Smooth muscle cell (in vitro differentiated cells): ENCODE results near the gene NCAPH2. TPM values are rescaled to one million over a fixed set of nuclear protein-coding genes. Genes with fewer than 3 reads are reported as not detected.

Source experiments
- DNase-seq: peaks from one replicate; lab custom pipeline; 2025; ENCODE audit not compliant: unreplicated experiment; lab: John Stamatoyannopoulos, UW
- H2AFZ ChIP-seq: fragments of 200-600 bp; sonication (generic); 2 replicates; pipeline ENCODE4 v1.6.0; 2016; ENCODE audit warnings: antibody characterized with exemption, low read depth, mild to moderate bottlenecking
- H3F3A ChIP-seq: fragments of 200-600 bp; sonication (generic); 2 replicates; pipeline ENCODE4 v1.6.0; 2017; ENCODE audit warnings: antibody characterized with exemption, low read depth
- H3K27ac ChIP-seq: fragments of 200-600 bp; sonication (generic); 2 replicates; pipeline ENCODE4 v1.5.1; 2016; ENCODE audit warnings: low read depth, mild to moderate bottlenecking
- H3K27me3 ChIP-seq: fragments of 200-600 bp; sonication (generic); 2 replicates; pipeline ENCODE4 v1.6.1; 2016; ENCODE audit warnings: low read depth, mild to moderate bottlenecking
- H3K36me3 ChIP-seq: fragments of 200-600 bp; sonication (generic); 2 replicates; pipeline ENCODE4 v1.5.1; 2016; ENCODE audit warnings: low read depth
- H3K4me1 ChIP-seq: fragments of 200-600 bp; sonication (generic); 2 replicates; pipeline ENCODE4 v1.5.1; 2016; ENCODE audit warnings: low read depth
- H3K4me2 ChIP-seq: fragments of 200-600 bp; sonication (generic); 2 replicates; pipeline ENCODE4 v1.6.0; 2016; ENCODE audit warnings: mild to moderate bottlenecking
- H3K4me3 ChIP-seq: fragments of 200-600 bp; sonication (generic); 2 replicates; pipeline ENCODE4 v1.5.1; 2016; ENCODE audit warnings: mild to moderate bottlenecking
- H3K79me2 ChIP-seq: fragments of 200-600 bp; sonication (generic); 2 replicates; pipeline ENCODE4 v1.6.0; 2016; ENCODE audit warnings: low read depth, mild to moderate bottlenecking
- H3K9ac ChIP-seq: fragments of 200-600 bp; sonication (generic); 2 replicates; pipeline ENCODE4 v1.6.0; 2016; ENCODE audit warnings: low read depth
- H3K9me3 ChIP-seq: fragments of 200-600 bp; sonication (generic); replicated peaks from 2 replicates; pipeline ENCODE4 v1.5.1; 2016; ENCODE audit warnings: low read depth
- H4K20me1 ChIP-seq: fragments of 200-600 bp; sonication (generic); 2 replicates; pipeline ENCODE4 v1.6.0; 2016; ENCODE audit warnings: low read depth
- CTCF ChIP-seq: fragments of 200-600 bp; sonication (generic); IDR thresholded peaks from 2 replicates; pipeline ENCODE4 v1.5.1; 2017; ENCODE audit warnings: borderline replicate concordance, mild to moderate bottlenecking, antibody characterized with exemption; ENCODE audit not compliant: insufficient read depth, poor library complexity, severe bottlenecking
- WGBS: methylation state at CpG from one replicate; pipeline ENCODE4 v1.1.7; 2016; ENCODE audit warnings: low lambda C conversion rate; 5-methylcytosine and 5-hydroxymethylcytosine counted together
- polyA plus RNA-seq: library from polyadenylated mRNA; unstranded; fragments of >200 nt; fragmentation: Nextera tagmentation; extraction: Ambion mirVana; gene quantifications from 2 replicates; pipeline ENCODE4 v1.2.1, GENCODE V29; 2016
- total RNA-seq: library from RNA; depleted of rRNA; stranded (reverse); fragments of >200 nt; gene quantifications from 2 replicates; pipeline ENCODE4 v1.2.3, GENCODE V29; 2014

The NCAPH2 gene
- total and polyA plus RNA-seq, 2 experiments from 2014 or later: 24.1 to 45.7 TPM

GRCh38 chr22:50529897-50530579 lies 22.0 kb downstream of the NCAPH2 start, which contains the start of gene TYMP:
TYMP (minus strand) TSS chr22:50530012; CDS start chr22:50529709, 303 bp downstream.
- H3K9ac ChIP-seq: peak within 1 kb of the TSS; percentile 81
- H3K4me2 ChIP-seq: peak within 1 kb of the TSS; percentile 98
- TF ChIP-seq CTCF: no peak
- H3K4me3 ChIP-seq: peak within 1 kb of the TSS; percentile 69
- H3K36me3 ChIP-seq: no peaks in the 10 kb centered on the region
- 3% methylated on average over 37 of the region's 92 CpGs for WGBS
- no peak within 1 kb of the TSS for H2AFZ ChIP-seq
- no peaks in the 10 kb centered on the region for H3K27me3 ChIP-seq
- no peaks in the 10 kb centered on the region for H3K79me2 ChIP-seq
- H3K4me1 ChIP-seq: peaks cover 23% of the 10 kb centered on the region
- no peaks in the 10 kb centered on the region for H3K9me3 ChIP-seq
- peak within 1 kb of the TSS; percentile 97 for H3K27ac ChIP-seq
- peak; percentile 76 for DNase-seq
- H3F3A ChIP-seq: peaks cover 54% of the 10 kb centered on the region
- peaks cover 15% of the 10 kb centered on the region for H4K20me1 ChIP-seq

- DNase-seq: no peak
- Histone ChIP-seq H3K4me3 (peak overlapping the region; percentile 69), H3K4me1 (peaks cover 23% of the 10 kb centered on the region), H3F3A (peaks cover 54% of the 10 kb centered on the region), H3K27ac (peak overlapping the region; percentile 97), H3K9ac (peak overlapping the region; percentile 81), H2AFZ (no peak overlapping the region), H3K9me3 (no peaks in the 10 kb centered on the region), H3K79me2 (no peaks in the 10 kb centered on the region), H3K36me3 (no peaks in the 10 kb centered on the region), H3K4me2 (peak overlapping the region; percentile 98), H4K20me1 (peaks cover 15% of the 10 kb centered on the region), H3K27me3 (no peaks in the 10 kb centered on the region)
- no peak for TF ChIP-seq CTCF
- WGBS: 12% methylated on average over 18 of the region's 21 CpGs
These were observed 22.5 kb downstream of the NCAPH2 start for GRCh38 chr22:50530580-50530876.

- H3K4me2 ChIP-seq: peak overlapping the region; percentile 98
- TF ChIP-seq CTCF: no peak
- no peak overlapping the region for H2AFZ ChIP-seq
These were observed 23.0 kb downstream of the NCAPH2 start for GRCh38 chr22:50530877-50531545.

More at GRCh38 chr22:50530877-50531545, 23.0 kb downstream of the NCAPH2 start:
- peak; percentile 63 for DNase-seq
- Histone ChIP-seq H3K9ac (peak overlapping the region; percentile 81), H3K27ac (peak overlapping the region; percentile 97), H3K4me1 (peaks cover 23% of the 10 kb centered on the region), H3K4me3 (peak overlapping the region; percentile 69), H3K36me3 (no peaks in the 10 kb centered on the region), H3K79me2 (no peaks in the 10 kb centered on the region), H3K27me3 (no peaks in the 10 kb centered on the region), H3K9me3 (no peaks in the 10 kb centered on the region), H3F3A (peaks cover 54% of the 10 kb centered on the region), H4K20me1 (peaks cover 15% of the 10 kb centered on the region)
- WGBS: 19% methylated on average over 33 of the region's 53 CpGs
